Fibroblast of pulmonary artery (primary cell): ENCODE data around the gene BRF1.

Experiments
- DNase-seq: peaks from one replicate; pipeline ENCODE4 v3.0.0-alpha.2; 2010; ENCODE audit warnings: low read depth
- H3K4me3 ChIP-seq: replicated peaks from 2 replicates; pipeline ENCODE4 v1.5.1; 2011; ENCODE audit warnings: low read depth, mild to moderate bottlenecking, control low read depth, low read length, moderate library complexity
- CTCF ChIP-seq: IDR thresholded peaks from 2 replicates; pipeline ENCODE4 v1.5.1; 2011; ENCODE audit warnings: mild to moderate bottlenecking, control low read depth, low read length, inconsistent platforms; ENCODE audit errors: missing control alignments

BRF1 gene

GRCh38 chr14:105326891-105327694 lies 26.3 kb upstream of the BRF1 start:
- no peak for DNase-seq

GRCh38 chr14:105326568-105326867 lies 25.7 kb upstream of the BRF1 start:
- DNase-seq, result no peak
- TF ChIP-seq CTCF, result no peak
- no peak overlapping the region for H3K4me3 ChIP-seq

More at GRCh38 chr14:105326891-105327694, 26.3 kb upstream of the BRF1 start:
- H3K4me3 ChIP-seq, result no peak overlapping the region
- TF ChIP-seq CTCF, result no peak

DNA sequence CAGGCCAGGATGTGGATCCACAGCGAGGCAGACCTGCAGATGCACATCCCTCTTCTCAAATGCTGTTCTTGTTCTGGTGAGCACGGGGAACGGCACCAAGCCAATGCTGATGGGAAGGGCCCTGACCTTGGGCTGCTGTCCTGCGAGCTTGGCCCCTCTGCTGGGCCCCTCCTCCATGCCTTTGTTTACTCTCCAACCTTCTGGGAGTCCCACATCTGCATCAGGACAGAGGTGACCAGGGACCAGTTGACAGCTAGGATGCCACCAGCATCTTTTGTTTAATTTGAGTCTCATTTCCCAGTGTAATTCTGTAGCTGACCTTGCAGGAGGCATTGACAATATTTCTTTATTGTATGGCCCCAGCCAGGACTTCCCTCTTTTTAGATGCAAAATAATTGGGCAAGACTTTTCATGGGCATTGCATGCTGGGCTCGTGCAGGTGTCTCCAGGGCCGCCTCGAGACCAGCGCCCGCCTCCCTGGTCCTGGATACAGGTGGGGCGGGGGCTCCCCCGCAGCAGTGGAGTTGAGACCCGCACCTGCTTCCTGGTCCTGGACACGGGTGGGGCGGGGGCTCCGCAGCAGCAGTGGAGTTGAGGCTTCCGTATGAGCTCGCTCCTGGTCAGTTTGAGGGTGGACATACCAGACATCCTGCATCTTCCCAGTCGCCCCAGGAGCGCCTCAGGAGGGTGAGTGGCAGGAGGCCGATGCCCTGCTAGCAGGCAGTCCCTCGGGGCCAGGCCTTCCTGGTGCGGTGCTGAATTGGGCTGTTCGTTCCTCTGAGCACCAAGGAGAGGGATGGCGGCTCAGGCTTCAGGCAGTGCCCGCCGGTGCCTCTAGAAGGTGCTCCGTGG lies 25.1 kb upstream of the BRF1 start:
- no peak for DNase-seq
- H3K4me3 ChIP-seq, result no peak overlapping the region
- no peak for TF ChIP-seq CTCF

DNA sequence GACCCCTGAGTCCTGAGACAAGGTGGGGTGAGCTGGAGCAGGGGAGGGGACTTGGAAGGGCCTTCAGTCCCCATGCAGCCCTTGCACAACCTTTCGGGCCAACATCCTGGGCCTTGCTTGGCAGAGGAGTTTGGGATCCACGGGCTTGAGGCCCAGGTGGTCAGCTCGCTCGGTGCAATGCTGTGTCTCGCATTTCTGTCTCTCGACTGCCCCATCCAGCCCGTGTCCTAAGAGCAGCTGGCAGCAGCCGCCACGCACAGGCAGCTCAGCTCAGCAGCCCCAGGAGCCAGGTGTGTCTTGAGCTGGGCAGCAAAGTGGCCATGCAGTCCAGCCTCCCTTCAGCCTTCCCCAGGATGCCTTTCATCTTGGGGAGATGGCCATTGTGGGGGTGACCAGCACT lies 24.5 kb upstream of the BRF1 start:
- no peak overlapping the region for H3K4me3 ChIP-seq
- TF ChIP-seq CTCF, result no peak

DNA sequence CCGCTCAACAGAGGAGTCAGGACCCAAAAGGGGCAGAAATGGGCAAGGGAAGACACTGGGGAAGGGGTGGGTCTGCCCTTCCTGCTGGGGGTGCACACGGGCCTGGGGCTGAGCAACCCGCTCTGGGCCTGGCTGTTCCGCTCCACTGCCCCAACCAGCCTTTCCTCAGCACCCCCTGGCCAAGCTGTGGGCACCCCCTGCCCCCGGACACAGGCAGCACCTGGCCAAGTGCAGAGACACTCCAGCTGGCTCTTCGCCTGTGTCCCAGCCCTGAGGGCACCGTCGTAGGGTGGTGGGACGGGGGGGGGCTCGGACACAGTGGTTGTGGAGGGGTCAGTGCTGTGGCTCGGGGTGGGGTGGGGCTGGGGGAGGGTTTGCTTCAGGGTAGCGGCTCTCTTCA lies 24.1 kb upstream of the BRF1 start:
- H3K4me3 ChIP-seq, result no peak overlapping the region
- no peak for DNase-seq
- TF ChIP-seq CTCF, result no peak

More for the DNA sequence above, 24.5 kb upstream of the BRF1 start:
- no peak for DNase-seq

- no peak overlapping the region for H3K4me3 ChIP-seq
- TF ChIP-seq CTCF, result no peak
- no peak for DNase-seq
These were observed 23.4 kb upstream of the BRF1 start for GRCh38 chr14:105324080-105324778.
